GM12874 (cell line): Measurements from ENCODE around the gene ABCC11.

ENCODE experiments used
- CTCF ChIP-seq: IDR thresholded peaks from 2 replicates; pipeline ENCODE4 v1.5.1; 2011; ENCODE audit warnings: low read depth, mild to moderate bottlenecking, control low read depth, low read length, moderate library complexity; ENCODE audit not compliant: insufficient read depth

ABCC11 gene

GRCh38 chr16:48157302-48157701 is 90.0 kb downstream of the ABCC11 start:
- no peak for TF ChIP-seq CTCF

DNA sequence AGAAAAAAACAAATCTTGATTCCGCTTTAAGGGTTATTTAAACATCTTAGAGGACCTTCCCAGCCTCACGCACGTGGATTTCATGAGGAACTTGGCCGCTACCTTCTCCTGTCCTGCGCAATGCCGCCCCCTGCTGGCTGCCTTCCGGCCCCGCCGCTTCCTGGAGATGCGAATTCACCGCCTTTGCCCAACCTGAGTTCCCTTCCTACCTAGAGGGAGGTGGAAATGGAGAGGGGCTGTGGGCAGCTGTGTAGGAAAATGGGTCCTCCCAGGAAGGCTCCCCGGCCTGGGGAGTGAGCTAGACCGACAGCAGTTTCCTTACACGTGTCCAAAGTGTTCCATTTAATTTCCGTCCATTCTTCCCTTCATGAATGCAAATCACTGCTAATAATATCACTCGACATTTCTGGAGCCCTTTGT is 90.5 kb downstream of the ABCC11 start:
- TF ChIP-seq CTCF, result peak; percentile 95

DNA sequence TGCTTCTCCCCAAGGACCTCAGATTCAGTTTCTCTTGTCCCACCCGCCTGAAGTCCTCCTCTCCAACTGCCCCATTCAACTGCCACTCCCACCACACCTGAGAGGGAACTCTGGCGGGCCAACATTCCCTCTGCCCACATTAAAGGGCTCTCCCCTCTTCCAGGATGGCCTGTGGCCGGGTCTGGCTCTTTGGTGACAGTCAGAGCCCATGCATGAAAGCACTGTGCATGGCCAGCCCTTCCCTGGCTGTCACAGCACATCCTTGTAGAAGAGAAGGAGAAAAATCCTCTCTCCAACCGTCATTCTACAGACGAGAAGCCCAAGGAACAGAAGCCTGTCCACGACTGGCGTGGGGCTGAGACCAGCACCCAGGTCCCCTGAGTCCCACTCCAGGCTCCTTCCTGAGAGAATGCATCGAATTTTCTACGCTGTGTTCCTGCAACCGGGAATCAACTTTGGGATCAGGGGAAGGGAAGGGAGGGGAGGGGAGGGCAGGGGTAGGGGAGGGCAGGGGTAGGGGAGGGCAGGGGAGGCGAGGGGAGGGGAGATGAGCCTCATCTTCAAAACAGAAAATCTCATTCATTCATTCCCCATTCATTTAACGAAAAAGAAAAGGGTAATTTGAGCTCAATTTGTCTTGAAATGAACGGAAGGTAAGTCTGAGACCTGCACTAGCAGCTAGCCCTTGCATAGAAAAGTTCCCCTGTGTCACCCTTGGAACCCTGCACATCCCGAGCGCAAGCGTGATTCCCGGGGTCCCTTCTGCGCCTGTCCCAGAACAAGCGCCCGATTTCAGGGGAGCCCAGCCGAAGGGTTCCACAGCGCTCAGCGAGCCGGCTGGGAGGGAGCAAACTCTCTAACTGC is 91.2 kb downstream of the ABCC11 start, which contains the start of gene ABCC12:
TSS of gene ABCC12 (minus strand) at position 68 of the 864 bp plus-strand sequence. CDS start 9,569 bp downstream, outside the sequence.
- no peak for TF ChIP-seq CTCF

GRCh38 chr16:48153774-48154173 is 93.6 kb downstream of the ABCC11 start:
- TF ChIP-seq CTCF, result no peak

DNA sequence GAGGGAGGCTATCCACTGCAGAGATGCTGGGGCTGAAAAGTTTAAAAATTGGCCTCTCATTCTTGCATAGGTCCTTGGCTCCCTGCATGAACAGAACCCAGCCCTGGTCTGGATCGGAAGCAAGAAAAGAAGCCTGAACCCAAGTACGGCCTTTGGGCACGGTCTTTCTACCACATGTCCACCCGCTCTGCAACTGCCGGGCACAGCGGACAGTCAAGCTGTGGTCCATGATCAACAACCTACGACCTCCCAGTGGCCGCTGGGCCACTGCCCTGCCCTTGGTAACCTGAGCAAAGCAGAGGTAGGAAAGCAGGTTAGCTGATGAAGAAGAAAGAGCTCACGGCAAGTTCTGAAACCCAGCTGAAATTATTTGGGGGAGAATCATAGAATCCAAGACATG is 95.1 kb downstream of the ABCC11 start:
- TF ChIP-seq CTCF, result no peak

- TF ChIP-seq CTCF, result no peak
Measured at GRCh38 chr16:48150707-48151106, 96.6 kb downstream of the ABCC11 start.

GRCh38 chr16:48146710-48147109 is 100.6 kb downstream of the ABCC11 start:
- TF ChIP-seq CTCF, result no peak
